Tibial nerve (tissue), 4 donors: ENCODE measurements around the gene CD8A.
"Not testable (repeated sequence)": the region's sequence is repeated elsewhere in the genome, so short reads cannot be mapped to it uniquely, and the experiment has no call there.

Source experiments
- CTCF ChIP-seq, 5 experiments: fragments of 200-600 bp in 3 of 5; fragments of 450-650 bp in 2 of 5; sonication (generic) in 3 of 5; IDR thresholded peaks; one replicate each; pipeline ENCODE4 v1.5.1; 2016 to 2019; ENCODE audit warnings: antibody characterized with exemption in 5 of 5, mild to moderate bottlenecking in 3 of 5, moderate library complexity in 2 of 5
- EP300 ChIP-seq, 2 donors: sonication (generic); formaldehyde crosslinking; IDR thresholded peaks; one replicate each; pipeline ENCODE4 v1.6.1; 2017; ENCODE audit warnings: antibody characterized with exemption in 2 of 2, mild to moderate bottlenecking in 1 of 2
- POLR2A ChIP-seq, 2 donors: fragments of 450-650 bp; IDR thresholded peaks; one replicate each; pipeline ENCODE4 v1.6.1; 2017; ENCODE audit warnings: antibody characterized with exemption in 2 of 2, mild to moderate bottlenecking in 2 of 2, moderate library complexity in 2 of 2

GRCh38 chr2:86739889-86740288, 50.8 kb downstream of the CD8A start:
- not testable (repeated sequence) for TF ChIP-seq CTCF, EP300, POLR2A (IDR thresholded peaks at IDR 0.05)
